Measurements from ENCODE around the gene LMX1A.

DNA sequence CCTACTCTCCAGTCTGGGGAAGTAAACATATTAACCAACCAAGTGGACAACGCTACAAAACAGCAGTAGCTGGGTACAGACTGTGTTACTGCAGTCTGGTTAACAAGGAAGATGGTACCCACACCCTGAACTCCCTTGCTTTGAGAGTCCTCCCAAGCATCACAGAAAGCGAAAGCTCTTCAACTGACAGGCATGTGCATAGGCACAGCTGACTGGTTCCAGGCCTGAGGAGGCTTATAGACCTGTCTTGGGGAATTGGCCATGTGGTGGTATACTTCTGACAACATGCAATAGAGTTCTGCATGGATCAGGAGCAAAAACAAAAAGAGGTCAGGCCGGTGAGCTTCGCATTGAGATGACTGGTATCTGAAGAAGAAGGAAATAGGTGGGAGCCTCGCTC is 17.4 kb downstream of the LMX1A start:
- no peak for TF ChIP-seq POLR2A (IDR thresholded peaks at IDR 0.05)
- TF ChIP-seq, protein P1, sequence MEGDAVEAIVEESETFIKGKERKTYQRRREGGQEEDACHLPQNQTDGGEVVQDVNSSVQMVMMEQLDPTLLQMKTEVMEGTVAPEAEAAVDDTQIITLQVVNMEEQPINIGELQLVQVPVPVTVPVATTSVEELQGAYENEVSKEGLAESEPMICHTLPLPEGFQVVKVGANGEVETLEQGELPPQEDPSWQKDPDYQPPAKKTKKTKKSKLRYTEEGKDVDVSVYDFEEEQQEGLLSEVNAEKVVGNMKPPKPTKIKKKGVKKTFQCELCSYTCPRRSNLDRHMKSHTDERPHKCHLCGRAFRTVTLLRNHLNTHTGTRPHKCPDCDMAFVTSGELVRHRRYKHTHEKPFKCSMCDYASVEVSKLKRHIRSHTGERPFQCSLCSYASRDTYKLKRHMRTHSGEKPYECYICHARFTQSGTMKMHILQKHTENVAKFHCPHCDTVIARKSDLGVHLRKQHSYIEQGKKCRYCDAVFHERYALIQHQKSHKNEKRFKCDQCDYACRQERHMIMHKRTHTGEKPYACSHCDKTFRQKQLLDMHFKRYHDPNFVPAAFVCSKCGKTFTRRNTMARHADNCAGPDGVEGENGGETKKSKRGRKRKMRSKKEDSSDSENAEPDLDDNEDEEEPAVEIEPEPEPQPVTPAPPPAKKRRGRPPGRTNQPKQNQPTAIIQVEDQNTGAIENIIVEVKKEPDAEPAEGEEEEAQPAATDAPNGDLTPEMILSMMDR (IDR thresholded peaks at IDR 0.05): no peak

Data from esophagus squamous epithelium (tissue), 4 donors.